Skeletal muscle cell (primary cell): ENCODE data around the gene CLDN6.
A peak's percentile ranks its signal among the peaks of the same experiment; 100 is the strongest.

Experiments
- DNase-seq: peaks from one replicate; pipeline ENCODE4 v3.0.0-alpha.2; 2010; ENCODE audit warnings: low read depth
- H3K4me3 ChIP-seq: 2 replicates; pipeline ENCODE4 v1.5.1; 2011; ENCODE audit warnings: low read depth, mild to moderate bottlenecking, control low read depth, low read length, moderate library complexity

CLDN6 gene

DNA sequence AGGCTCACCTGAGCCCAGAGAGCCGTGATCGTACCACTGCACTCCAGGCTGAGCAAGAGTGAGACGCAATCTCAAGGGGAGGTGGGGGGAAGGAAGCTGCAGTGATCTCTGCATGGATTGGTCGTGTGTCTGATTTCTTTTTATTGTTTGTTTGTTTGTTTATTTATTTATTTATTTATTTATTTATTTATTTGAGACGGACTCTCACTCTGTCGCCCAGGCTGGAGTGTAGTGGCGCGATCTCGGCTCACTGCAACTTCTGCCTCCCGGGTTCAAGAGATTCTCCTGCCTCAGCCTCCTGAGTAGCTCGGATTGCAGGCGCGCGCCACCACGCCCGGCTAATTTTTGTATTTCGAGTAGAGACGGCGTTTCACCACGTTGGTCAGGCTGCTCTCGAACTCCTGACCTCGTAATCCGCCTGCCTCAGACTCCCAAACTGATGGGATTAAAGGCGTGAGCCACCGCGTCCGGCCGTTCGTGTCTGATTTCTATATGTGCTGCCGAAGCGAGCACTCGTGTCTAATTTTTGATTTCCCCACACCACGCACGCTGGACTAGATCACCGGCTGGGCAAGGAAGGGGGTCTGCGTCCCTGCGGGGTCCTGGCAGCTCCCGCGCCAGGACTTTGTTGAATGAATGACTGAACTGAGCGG lies 1.7 kb upstream of the CLDN6 start:
- peak overlapping the region; percentile 69 for H3K4me3 ChIP-seq
- no peak for DNase-seq

DNA sequence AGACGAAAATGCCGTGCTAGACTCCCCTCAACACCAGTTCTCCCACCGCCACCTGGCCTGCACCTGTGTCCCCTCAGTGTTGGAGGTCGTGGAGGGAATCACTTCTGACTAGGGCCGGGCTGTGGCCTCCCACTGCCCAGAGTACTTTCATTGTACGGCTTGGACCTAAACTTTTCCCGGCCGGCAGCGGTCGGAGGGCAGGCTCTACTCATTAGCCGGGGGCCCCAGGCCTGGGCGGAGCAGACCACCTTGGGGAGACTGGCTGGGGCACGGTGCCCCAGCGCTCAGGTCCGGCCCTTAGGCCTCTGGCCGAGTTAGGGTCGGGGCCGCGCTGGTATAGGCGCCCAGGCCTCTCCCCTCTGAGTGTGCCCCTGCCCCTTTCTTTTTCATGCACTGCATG lies 639 bp downstream of the CLDN6 start:
- H3K4me3 ChIP-seq, result no peak overlapping the region
- no peak for DNase-seq

DNA sequence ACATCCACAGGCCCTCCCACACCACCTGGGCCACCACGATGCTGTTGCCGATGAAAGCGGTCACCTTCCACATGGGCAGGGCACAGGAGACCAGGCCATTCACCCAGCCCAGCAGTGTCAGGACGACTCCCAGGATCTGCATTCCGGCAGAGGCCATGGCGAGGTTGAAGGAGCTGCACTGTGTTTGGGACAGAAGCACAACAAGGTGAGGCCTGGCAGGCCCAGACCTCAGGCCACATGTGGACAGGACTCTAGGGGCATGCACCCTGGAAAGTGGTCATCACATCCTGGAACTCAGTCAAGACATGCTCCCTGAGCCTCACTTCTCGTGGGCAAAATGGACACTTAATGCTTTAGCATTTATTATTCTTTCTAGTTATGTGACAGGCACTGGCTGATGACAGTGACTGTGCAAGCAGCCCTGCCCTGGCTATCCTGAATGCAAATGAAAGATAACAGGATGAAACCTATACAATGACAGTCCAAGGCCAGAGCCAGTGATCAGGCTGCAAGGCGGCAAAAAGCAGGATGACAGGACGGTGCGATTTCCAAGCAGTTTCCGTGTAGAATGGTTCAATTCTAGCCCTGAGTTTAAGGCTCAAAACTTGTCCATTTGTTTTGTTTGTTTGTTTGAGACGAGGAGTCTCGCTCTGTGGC lies 2.0 kb downstream of the CLDN6 start:
- H3K4me3 ChIP-seq, result no peak overlapping the region
- DNase-seq, result no peak

DNA sequence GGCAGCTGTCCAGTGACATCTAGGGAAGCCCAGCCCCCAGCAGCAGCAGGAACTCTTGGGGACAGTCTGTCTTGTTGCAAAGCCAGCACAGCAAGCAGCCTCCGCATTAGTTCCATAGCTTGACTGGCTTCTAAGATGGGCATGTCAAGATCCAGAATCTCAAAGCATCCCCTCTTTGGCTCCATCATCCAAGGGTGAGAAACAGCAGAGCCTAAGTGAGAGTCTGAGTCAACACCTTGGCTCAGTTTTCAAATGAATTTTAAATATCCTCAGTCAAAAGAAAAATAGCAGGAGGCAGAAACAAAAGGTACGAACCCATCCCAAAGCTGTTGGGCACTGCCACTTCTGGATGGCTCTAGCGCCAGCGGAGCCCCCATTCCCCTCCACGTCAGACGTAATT lies 3.0 kb downstream of the CLDN6 start:
- H3K4me3 ChIP-seq, result no peak overlapping the region
- no peak for DNase-seq

DNA sequence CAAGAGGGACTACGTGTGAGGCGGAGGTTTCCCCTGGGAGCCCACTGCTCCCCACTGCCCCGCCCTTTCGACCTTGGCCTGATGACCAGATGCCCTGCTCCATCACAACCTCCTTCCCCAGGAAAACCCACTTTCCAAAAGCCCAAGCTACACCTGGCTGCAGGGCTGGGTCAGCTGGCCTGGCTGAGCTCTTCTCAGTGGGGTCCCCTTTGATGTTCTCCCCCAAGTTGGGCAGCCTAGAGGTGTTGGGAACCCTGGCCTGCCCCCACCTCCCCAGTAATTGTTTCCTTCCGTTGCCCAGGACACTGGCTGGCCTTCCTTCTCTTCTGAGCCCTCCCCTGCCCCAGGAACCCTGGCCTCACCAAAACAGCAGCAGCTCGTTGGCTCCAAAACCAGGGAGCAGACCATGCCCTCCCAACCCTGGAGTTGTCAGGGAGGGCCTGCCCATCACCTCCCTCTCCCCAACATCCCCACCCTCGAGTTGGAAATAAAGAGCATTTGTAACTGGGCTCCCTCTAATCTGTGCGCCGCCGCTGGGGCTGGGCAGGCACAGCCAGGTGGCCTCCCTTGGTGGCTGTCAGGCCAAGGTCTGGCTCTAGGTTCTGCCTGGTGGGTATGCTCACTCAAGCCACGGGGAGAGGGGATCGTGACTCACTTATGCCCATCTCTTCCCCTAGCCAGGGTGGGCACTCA lies 3.8 kb downstream of the CLDN6 start:
- no peak overlapping the region for H3K4me3 ChIP-seq
- no peak for DNase-seq

DNA sequence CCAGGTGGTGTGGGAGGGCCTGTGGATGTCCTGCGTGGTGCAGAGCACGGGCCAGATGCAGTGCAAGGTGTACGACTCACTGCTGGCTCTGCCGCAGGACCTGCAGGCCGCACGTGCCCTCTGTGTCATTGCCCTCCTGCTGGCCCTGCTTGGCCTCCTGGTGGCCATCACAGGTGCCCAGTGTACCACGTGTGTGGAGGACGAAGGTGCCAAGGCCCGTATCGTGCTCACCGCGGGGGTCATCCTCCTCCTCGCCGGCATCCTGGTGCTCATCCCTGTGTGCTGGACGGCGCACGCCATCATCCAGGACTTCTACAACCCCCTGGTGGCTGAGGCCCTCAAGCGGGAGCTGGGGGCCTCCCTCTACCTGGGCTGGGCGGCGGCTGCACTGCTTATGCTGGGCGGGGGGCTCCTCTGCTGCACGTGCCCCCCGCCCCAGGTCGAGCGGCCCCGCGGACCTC lies 4.5 kb downstream of the CLDN6 start:
- no peak overlapping the region for H3K4me3 ChIP-seq
- no peak for DNase-seq

DNA sequence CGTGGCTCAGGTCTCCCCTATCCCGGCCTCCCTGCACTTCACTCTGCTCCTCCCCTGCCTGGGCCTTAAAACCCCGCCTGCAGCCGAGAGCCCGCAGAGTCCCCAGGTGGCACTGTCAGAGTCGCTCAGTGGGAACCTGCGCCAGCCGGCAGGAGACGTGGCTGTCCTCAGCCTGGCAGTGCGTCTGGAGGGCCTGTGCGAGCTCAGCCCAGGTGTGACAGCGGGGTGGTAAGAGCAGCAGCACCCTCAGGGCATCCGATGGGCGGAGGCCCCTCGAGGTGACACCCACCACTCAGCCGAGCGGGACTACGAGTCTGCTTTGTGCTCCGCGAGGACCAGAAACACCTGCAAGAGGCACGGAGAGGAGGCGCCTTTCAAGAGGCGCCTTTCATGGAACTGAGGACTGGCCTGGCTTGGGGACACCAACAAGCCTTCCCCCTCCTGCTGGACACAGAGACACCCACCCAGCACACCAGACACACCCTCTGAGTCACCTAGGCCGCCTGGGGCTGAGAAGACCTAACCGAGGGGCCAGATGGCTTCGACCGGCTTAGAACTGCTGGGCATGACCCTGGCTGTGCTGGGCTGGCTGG lies 5.1 kb downstream of the CLDN6 start, which contains the start of gene CLDN9:
Gene CLDN9, plus strand, starts transcription at position 96 of the 593 bp plus-strand sequence. Its CDS starts 440 bp downstream, at position 536.
- DNase-seq, result no peak
- H3K4me3 ChIP-seq, result no peak within 1 kb of the TSS

DNA sequence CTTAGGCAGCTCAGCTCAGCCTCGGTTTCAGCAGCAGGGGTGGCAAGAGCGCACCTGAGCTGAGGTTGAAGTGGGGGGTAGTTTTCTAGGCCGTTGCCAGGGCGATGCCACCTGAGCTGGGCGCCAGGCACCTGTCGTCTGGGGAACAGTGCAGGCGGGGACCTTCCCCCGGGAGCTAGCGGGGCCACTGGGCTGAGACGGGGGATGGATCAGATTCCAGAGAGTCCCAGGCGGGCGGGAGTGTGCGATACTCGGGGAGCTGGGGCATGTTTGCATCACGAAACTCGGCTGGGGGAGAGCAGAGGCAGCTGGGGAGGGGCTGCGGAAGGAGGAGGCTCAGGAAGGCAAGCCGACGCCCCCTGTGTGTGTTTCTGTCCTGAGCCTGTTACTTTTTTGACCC lies 5.7 kb downstream of the CLDN6 start:
- no peak for DNase-seq
- no peak overlapping the region for H3K4me3 ChIP-seq

DNA sequence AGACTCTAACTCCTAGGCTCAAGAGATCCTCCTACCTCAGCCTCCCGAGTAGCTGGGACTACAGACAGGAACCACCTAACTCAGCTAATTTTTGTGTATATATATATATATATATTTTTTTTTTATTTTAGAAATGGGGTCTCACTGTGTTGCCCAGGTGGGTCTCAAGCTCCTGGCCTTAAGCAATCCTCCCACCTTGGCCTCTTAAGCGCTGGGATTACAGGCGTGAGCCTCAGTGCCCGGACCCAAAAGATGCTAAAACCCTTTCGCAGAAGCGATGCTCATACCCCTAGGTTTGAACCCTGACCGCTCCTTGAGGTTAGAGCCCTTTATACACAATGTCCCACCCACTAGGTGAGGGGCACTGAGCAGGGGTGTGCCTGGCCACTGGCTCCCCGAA lies 7.5 kb downstream of the CLDN6 start:
- DNase-seq, result no peak
- no peak overlapping the region for H3K4me3 ChIP-seq

DNA sequence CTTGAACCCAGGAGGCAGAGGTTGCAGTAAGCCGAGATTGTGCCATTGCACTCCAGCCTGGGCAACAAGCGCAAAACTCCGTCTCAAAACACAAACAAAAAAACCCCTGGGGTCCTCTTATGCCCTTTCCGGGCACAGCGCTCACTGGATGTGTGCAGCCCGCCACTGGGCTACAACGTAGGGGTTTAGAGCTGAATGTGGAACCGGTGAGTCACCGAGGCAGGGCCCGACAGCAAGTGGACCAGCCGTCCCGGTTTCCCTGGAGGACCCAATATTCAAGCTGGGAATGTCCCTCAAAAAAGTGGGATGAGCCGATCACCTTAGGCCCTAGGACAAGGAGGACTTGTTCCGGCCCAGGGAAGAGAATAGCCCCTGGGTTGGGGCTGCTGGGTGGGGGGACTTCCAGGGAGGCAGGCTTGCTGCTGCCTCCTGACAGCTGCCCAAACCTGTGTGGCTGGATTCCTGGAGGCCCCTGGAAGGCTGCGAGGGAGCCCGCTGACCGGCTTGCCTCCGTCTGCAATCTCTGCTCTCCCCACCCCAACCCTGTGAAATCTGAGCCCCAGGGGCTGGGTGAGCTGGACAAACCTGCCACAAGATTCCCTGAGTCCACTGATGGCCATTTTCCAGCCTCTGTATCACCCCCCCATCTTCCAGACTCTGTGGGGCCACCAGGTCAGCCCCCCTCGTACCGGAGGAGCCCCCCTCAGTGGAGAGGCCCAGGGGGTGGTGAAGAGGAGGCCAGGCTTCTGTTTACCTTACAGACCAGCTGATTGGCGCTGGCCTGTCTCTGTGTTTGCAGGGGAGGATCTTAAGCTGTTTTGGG lies 8.2 kb downstream of the CLDN6 start:
- DNase-seq, result no peak

DNA sequence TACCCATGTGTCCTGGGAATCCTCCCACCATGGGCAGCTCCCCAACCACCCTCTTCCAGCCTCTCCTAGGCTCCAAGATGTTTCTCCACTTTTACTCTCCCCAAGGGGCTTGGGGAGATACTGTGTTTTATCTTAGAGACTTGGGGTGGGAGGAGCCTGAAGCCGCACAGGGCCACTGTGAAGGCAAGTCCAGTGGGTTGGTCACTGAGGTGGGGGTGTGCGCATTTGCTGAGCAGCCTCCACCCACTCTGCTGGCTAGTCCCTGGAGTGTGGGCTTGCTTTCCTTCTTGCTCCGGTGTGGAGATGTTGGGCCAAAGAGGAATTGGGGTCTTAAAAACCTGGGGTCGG lies 9.3 kb downstream of the CLDN6 start:
- no peak overlapping the region for H3K4me3 ChIP-seq

More for the DNA sequence above, 8.2 kb downstream of the CLDN6 start:
- H3K4me3 ChIP-seq, result no peak overlapping the region

DNA sequence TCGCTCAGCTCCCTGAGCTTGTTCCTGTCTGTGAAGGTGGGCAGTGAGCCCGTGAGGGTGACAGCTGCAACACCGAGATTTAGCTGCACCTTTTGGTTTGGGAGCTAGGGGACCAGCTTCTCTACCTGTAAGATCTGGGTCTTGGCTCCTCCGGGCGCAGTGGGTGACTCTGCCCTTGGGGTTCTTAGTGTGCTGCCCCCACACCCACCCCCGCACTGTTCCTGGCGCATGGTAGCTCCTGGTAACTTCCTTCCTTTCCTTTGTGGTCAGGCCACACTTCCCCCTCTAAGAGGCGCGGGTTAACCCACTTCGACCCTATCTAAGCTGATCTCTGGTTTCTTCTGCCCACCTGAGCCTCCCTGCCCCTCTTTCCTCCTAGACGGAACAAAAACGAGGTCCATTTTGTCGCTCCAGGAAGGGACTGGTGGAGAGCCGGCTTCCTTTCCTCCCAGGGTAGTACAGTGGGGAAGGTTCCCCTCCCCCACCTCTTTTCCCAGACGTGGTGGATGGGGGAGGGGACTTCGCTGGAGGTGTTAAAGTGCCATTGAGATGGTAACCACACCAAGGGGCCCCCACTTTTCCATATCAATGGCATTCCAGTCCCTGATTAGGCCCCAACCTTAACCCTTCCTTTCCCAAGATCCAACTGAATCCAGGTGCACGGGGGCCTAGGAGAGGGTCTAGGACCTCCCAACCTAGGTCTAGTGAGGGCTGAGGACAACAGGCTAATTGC lies 9.9 kb downstream of the CLDN6 start:
- H3K4me3 ChIP-seq, result no peak overlapping the region
- DNase-seq, result no peak

More for the DNA sequence above, 9.3 kb downstream of the CLDN6 start:
- no peak for DNase-seq

DNA sequence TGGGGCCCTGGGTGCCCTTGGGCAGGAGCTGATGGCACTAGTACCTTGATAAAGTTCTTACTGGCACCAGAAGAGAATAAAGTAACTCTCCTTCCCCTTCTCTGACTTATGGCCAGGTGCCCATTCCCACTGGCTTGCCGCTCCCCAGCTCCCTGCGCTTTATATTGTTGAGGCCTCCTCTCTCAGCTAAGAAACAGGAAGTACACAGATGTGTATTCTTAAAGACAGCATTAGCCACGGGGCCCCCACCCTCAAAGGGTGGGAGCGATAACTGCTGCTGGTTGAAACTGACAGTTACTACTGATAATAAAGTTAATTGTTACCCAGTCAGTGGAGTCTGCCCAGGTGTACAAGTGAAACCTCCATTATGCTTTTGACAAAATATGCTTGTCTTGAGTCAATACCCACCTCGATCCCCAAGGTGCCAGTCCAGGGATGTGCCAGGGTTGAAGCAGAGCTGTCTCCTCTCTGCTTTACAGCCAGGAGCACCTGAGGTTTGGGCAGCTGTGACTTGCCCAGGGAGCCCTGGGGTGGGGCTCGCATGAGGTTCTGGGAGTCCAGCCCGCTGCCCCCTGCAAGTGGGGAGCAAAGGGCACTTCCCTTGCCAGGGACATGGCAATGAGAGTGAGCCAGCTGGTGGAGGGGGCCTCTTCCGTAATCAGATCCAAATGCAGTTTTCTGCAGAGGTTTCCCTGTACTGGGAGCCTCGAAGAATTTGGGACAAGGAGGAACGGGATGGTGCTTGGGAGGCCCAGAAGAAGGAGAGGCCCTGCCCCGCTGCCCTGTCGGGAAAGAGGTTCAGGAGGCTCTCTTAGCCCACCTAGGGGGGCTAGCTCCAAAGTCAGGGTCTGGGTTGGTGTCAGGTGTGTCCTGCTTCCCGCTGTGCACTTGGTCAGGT lies 10.7 kb downstream of the CLDN6 start:
- no peak for DNase-seq
- H3K4me3 ChIP-seq, result no peak overlapping the region

DNA sequence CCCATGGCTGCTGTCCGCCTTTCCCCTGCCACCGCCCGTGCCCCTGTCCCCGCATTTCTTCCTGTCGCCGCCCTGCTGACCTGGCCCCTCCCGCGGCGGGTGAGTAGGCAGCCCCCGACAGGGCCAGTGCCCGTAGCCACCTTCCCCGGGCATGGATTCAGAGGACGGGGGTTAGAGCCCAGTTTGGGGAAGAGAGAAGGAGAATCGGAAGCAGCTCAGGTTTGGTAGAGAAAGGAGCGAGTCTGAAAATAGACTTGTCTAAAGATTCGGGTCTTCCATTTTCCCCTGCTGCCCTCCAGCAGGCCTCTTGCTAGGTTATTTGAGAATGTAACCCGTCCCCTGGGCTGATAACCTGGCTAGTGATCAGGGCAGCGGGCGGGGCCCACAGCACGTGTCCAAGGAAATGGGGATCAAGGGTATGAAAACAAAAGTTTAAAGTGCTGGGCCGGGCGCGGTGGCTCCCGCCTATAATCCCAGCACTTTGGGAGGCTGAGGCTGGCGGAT lies 13.2 kb downstream of the CLDN6 start:
- H3K4me3 ChIP-seq, result peak overlapping the region; percentile 27

DNA sequence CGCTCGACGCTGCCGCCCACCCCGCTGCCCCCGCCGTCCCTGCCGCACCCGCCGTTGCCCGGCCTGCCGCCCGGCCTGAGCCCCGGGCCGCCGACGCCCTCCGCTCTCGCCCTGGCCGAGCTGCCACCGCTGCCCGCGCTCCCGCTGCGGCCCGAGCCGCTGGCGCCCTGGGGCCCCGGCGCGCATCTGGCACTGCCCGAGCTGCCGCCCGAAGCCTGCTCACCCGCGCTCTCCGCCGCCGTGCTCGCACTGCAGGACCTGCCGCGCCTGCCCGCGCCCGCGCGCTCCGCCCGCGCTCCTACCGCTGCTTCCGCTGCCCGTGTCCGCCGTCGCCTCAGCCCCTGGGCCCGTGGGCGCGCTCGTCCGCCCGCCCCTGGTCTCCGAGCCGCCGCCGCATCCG lies 13.7 kb downstream of the CLDN6 start:
- no peak overlapping the region for H3K4me3 ChIP-seq
- no peak for DNase-seq

More for the DNA sequence above, 13.2 kb downstream of the CLDN6 start:
- DNase-seq, result no peak

DNA sequence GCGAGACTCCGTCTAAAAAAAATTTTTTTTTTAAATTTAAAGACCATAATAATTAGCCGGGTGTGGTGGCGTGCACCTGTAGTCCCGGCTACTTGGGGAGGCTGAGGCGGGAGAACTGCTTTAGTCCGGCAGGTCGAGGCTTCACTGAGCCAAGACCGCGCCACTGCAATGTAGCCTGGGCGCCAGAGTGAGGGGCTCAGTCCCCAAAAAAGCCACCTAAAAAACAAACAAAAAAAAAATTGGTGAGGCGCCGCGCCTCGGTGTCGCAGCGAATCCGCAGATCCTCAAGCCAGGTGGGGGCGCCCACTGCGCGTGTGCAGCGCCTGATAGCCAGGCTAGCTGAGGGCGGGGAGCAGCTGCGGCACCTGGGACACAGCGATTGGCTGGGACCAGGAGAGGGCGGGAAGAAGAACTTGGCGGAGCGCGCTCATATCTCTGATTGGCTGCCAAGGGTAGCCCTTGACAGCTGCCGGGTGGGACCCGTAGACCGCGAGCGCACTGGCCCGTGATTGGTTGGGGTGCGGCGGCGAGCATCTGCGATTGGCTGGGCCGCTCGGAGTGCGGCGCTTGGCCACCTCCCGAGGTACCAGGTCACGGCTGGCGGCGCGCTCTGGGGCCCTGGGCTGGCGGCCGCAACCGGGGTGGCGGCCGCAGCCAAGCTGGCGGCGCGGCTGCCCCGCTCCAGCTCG lies 14.3 kb downstream of the CLDN6 start:
- H3K4me3 ChIP-seq, result no peak overlapping the region
- peak; percentile 94 for DNase-seq

DNA sequence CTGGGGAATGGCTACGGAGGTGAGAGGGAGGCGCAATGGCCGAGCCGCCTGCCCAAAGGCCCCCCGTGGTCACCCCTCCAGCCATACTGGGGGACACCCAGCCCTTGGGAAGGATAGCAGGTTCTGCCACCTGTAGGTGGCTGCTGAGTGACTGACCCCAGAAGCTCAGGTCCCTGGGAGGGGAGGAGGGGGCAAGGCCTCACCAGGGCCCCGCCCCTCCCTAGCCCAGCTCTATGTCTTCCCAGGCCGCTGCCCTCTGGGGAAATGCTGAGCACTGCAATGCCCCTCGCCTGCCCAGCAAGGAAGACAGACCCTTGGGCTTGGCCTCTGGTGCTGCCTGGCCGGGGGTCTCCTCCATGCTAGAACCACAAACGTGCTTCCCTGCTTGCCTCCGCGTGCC lies 16.7 kb downstream of the CLDN6 start:
- no peak overlapping the region for H3K4me3 ChIP-seq
- DNase-seq, result no peak
